ACC112 (cell line): ENCODE data around the gene DTNB.

Source experiments
- H2AFZ ChIP-seq: fragments of 200-600 bp; sonication (generic); one replicate; pipeline ENCODE4 v1.6.0; 2017; ENCODE audit warnings: antibody characterized with exemption, low read length; ENCODE audit not compliant: unreplicated experiment
- H3K27ac ChIP-seq: fragments of 200-600 bp; sonication (generic); 2 replicates; pipeline ENCODE4 v1.5.1; 2014; ENCODE audit warnings: low read depth, mild to moderate bottlenecking, antibody characterized with exemption, low read length, moderate library complexity
- H3K27me3 ChIP-seq: fragments of 200-600 bp; sonication (generic); 2 replicates; pipeline ENCODE4 v1.6.1; 2014; ENCODE audit warnings: mild to moderate bottlenecking, antibody characterized with exemption, low read length, moderate library complexity, mixed read lengths; ENCODE audit not compliant: insufficient read depth
- H3K36me3 ChIP-seq: fragments of 200-600 bp; sonication (generic); 2 replicates; pipeline ENCODE4 v1.6.1; 2016; ENCODE audit warnings: mild to moderate bottlenecking, antibody characterized with exemption, low read length, moderate library complexity, mixed read lengths; ENCODE audit not compliant: insufficient read depth
- H3K4me1 ChIP-seq: fragments of 200-600 bp; sonication (generic); one replicate; pipeline ENCODE4 v1.6.1; 2016; ENCODE audit warnings: low read length, mixed read lengths; ENCODE audit not compliant: insufficient read depth, unreplicated experiment, control insufficient read depth
- H3K4me3 ChIP-seq: fragments of 200-600 bp; sonication (generic); 2 replicates; pipeline ENCODE4 v1.5.1; 2014; ENCODE audit warnings: mild to moderate bottlenecking, low read depth, low read length
- H3K79me2 ChIP-seq: fragments of 200-600 bp; sonication (generic); one replicate; pipeline ENCODE4 v1.6.0; 2016; ENCODE audit warnings: low read length; ENCODE audit not compliant: control insufficient read depth, unreplicated experiment, insufficient read depth

DTNB gene

GRCh38 chr2:25347846-25348245 is 325.5 kb downstream of the DTNB start:
- Histone ChIP-seq H3K4me3 (no peak overlapping the region), H3K36me3 (no peaks in the 10 kb centered on the region), H3K79me2 (no peaks in the 10 kb centered on the region), H3K27me3 (no peaks in the 10 kb centered on the region), H3K27ac (no peak overlapping the region), H3K4me1 (peaks cover 21% of the 10 kb centered on the region), H2AFZ (no peak overlapping the region)

DNA sequence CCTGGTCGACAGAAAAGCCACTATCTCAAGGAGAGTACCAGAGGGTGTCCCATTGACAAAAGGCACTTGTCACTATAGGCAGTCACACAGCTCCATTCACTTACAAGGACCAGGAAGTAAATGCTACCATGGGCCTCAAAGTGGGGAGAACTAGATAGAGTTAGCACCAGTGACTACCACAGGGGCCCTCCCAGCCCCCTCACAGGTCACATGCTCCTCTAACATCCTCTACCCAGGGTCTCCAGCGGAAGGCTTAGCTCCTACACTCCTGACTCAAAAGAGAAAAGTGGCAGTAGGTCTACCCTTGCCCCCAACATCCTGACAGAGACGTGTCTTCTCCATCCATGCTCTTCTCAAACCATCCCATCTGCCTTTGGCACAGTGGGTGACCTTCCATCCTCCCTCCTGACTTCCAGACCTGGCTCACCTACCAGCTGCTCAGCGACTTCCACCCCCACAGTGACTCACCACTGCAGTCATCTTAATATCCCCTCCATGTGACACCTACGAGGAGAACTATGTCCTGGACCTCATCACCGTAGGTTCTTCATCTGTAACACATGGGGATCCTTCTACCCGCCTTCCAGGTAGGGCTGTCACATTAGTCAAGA is 326.1 kb downstream of the DTNB start:
- Histone ChIP-seq H3K79me2 (no peaks in the 10 kb centered on the region), H3K27ac (no peak overlapping the region), H3K36me3 (no peaks in the 10 kb centered on the region), H3K4me1 (peaks cover 21% of the 10 kb centered on the region), H3K27me3 (no peaks in the 10 kb centered on the region), H2AFZ (no peak overlapping the region), H3K4me3 (no peak overlapping the region)

GRCh38 chr2:25343187-25343825 is 330.1 kb downstream of the DTNB start:
- Histone ChIP-seq H3K79me2 (no peaks in the 10 kb centered on the region), H2AFZ (no peak overlapping the region), H3K4me1 (peaks cover 14% of the 10 kb centered on the region), H3K4me3 (no peak overlapping the region), H3K27ac (no peak overlapping the region), H3K36me3 (no peaks in the 10 kb centered on the region), H3K27me3 (no peaks in the 10 kb centered on the region)

DNA sequence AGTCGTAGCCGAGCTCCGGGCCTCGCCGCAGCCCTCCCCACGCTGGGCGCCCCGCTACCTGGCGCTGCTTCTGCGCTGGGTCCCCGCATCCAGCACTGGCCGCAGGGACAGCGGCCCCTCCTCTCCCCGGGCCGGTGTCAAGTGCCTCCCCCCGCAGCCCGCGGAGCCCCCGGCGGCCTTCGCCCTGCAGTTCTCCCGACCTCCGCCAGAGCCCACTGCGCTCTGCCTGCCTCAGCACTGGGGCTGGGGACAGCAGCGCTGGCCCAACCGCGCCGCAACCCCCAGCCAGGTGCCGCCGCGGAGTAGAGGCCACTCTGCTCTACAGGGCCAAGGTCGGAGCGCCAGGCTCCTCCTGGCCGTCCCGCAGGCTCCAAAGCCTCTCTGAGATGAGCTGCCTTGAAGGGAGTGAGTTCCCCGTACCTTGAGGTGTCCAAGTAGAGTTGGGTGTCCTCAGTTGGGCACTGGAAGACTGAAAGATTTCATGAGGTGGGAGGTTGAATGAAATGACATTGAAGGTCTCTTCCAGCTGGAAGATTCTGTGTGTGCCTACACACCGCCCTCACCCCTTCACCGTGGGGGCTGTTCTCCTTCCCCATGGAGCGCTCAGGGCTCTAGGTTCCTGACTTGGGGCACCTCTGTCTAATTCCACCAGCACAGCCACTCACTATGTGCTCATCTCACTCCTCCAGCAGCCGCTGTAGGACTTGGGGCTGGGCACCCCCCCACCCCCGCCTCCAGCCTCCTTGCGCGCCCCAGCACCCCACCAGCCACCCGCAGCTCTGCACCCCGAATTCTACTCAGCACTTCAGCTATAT is 330.8 kb downstream of the DTNB start:
- Histone ChIP-seq H3K27me3 (no peaks in the 10 kb centered on the region), H3K27ac (no peak overlapping the region), H2AFZ (peak overlapping the region; percentile 71), H3K4me3 (peak overlapping the region; percentile 82), H3K79me2 (no peaks in the 10 kb centered on the region), H3K36me3 (no peaks in the 10 kb centered on the region), H3K4me1 (peaks cover 7% of the 10 kb centered on the region)

- Histone ChIP-seq H2AFZ (peak within 1 kb of the TSS; percentile 71), H3K27ac (no peak within 1 kb of the TSS), H3K79me2 (no peaks in the 10 kb centered on the region), H3K4me3 (peak within 1 kb of the TSS; percentile 82), H3K36me3 (no peaks in the 10 kb centered on the region), H3K27me3 (no peaks in the 10 kb centered on the region), H3K4me1 (peaks cover under 1% of the 10 kb centered on the region)
These were observed 331.5 kb downstream of the DTNB start, which contains the start of gene DNMT3A for GRCh38 chr2:25341753-25342371. DNMT3A (minus strand) TSS chr2:25341925; CDS start chr2:25313984, 27,941 bp downstream.

GRCh38 chr2:25341011-25341727 is 332.2 kb downstream of the DTNB start:
- H3K4me1 ChIP-seq: no peaks in the 10 kb centered on the region
- peak overlapping the region; percentile 81 for H3K4me3 ChIP-seq
- no peak overlapping the region for H2AFZ ChIP-seq
- H3K36me3 ChIP-seq: no peaks in the 10 kb centered on the region
- H3K79me2 ChIP-seq: no peaks in the 10 kb centered on the region
- H3K27ac ChIP-seq: no peak overlapping the region
- H3K27me3 ChIP-seq: no peaks in the 10 kb centered on the region

DNA sequence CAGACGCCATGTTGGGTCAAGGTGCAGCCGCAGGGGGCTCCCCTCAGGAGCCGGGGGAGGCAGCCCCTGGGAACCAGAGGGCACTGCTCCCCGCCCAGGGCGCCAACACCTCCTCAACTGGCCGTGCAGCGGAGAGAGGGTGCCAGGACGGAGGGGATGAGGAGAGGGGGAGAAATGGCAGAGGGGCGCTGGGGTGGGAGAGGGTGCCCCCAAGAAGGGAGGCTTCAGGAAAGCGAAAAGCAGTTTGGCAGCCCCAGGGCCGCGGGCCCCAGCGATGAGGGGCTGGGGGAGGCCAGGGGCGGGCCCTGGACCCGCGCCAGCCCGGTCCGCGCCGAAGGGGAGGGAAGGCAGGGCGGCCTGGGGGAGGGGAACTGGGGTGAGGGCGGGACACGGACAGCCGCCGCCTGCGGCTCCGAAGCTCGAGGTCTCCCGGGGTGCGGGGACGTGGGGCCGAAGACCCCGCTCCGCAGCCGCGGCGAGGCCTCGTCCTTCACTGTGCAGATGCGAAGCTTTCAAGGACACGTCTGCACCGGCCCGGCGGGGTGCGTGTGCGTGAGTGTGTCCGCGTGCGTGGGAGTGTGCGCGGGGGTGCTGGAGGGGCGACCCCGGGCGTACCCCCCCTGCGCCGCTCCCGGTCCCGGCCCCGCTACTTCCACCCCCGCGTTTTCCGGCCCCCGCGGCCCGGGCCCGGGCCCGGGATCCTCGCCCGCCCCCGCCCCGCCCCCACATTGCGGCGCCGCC is 333.0 kb downstream of the DTNB start:
- Histone ChIP-seq H3K4me3 (peak overlapping the region; percentile 81), H3K27me3 (no peaks in the 10 kb centered on the region), H3K36me3 (no peaks in the 10 kb centered on the region), H3K27ac (no peak overlapping the region), H3K4me1 (no peaks in the 10 kb centered on the region), H3K79me2 (no peaks in the 10 kb centered on the region), H2AFZ (peak overlapping the region; percentile 56)

DNA sequence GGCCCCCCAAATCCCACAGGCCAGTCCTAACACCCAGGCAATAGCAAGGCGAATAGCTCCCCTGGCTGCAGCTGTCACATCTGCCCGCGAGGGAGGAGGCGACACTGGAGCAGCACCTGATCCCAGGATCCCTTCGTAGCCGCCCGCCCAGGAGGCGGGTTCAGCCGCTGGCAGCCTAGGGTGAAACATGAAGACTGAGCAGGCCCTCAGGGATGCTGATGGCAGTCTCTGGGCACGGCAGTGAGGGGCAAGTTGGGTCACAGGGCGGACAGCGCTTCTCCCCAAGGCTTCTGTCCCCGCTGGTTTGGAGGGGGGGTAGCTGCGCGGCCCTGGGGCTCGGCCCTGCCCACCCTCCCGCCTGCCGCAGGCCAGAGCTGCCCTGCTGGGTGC is 333.6 kb downstream of the DTNB start:
- H3K36me3 ChIP-seq: no peaks in the 10 kb centered on the region
- H3K27me3 ChIP-seq: no peaks in the 10 kb centered on the region
- no peak overlapping the region for H3K4me3 ChIP-seq
- H2AFZ ChIP-seq: no peak overlapping the region
- H3K4me1 ChIP-seq: no peaks in the 10 kb centered on the region
- H3K79me2 ChIP-seq: no peaks in the 10 kb centered on the region
- no peak overlapping the region for H3K27ac ChIP-seq

GRCh38 chr2:25339211-25339674 is 334.1 kb downstream of the DTNB start:
- Histone ChIP-seq H3K27me3 (no peaks in the 10 kb centered on the region), H3K36me3 (no peaks in the 10 kb centered on the region), H2AFZ (no peak overlapping the region), H3K4me1 (no peaks in the 10 kb centered on the region), H3K4me3 (no peak overlapping the region), H3K79me2 (no peaks in the 10 kb centered on the region), H3K27ac (no peak overlapping the region)
